Activated B cell treated with CpG ODN at 0.5 μM for 24 hours (primary cell): Measurements from ENCODE around the gene LIN52. TPM values are rescaled to one million over a fixed set of nuclear protein-coding genes. Genes with fewer than 3 reads are reported as not detected.

Experiments used
- ATAC-seq: fragments of 200-7000 bp; cut with Tn5 transposase; one replicate; pipeline ENCODE4 v1.10.0; 2021; ENCODE audit warnings: low read depth, mild to moderate bottlenecking, moderate library complexity
- CTCF ChIA-PET: fragments of 350-600 bp; sonication (Branson Sonifier 250); formaldehyde crosslinking; loops from one replicate; lab custom pipeline; 2021; ENCODE audit warnings: antibody characterized with exemption; lab: Charles Lee
- POLR2A ChIA-PET: fragments of 350-600 bp; sonication (Branson Sonifier 250); formaldehyde crosslinking; loops from one replicate; lab custom pipeline; 2021; ENCODE audit warnings: antibody characterized with exemption; lab: Charles Lee
- DNase-seq: peaks from one replicate; pipeline ENCODE4 v3.0.0; 2022
- H3K27ac Mint-ChIP-seq: one replicate; pipeline ENCODE4 v1.8.0; 2020; ENCODE audit warnings: mixed read lengths
- H3K27me3 Mint-ChIP-seq: one replicate; pipeline ENCODE4 v1.8.0; 2021; ENCODE audit warnings: mixed read lengths
- H3K36me3 Mint-ChIP-seq: one replicate; pipeline ENCODE4 v1.8.0; 2021; ENCODE audit warnings: low read depth, mixed read lengths
- H3K4me1 Mint-ChIP-seq: one replicate; pipeline ENCODE4 v1.8.0; 2021; ENCODE audit warnings: mixed read lengths
- H3K4me3 Mint-ChIP-seq: one replicate; pipeline ENCODE4 v1.8.0; 2020; ENCODE audit warnings: mild to moderate bottlenecking, mixed read lengths
- H3K9me3 Mint-ChIP-seq: one replicate; pipeline ENCODE4 v1.8.0; 2020; ENCODE audit warnings: mixed read lengths
- intact Hi-C: fragments of 100-400 bp; cut with micrococcal nuclease; formaldehyde crosslinking; loops from one replicate; pipeline ENCODE4 v1.15.1; 2024
- total RNA-seq: library from RNA; stranded (reverse); gene quantifications from 2 replicates; pipeline ENCODE4 v1.2.3, GENCODE V29; 2022
- TF ChIP-seq, protein P1 (sequence below): fragments of 200-600 bp; IDR thresholded peaks from one replicate; pipeline ENCODE4 v1.8.0; 2022; ENCODE audit warnings: antibody characterized with exemption, mild to moderate bottlenecking

The LIN52 gene
- total RNA-seq, 1 donor from 2014 or later = 12.4 TPM

DNA sequence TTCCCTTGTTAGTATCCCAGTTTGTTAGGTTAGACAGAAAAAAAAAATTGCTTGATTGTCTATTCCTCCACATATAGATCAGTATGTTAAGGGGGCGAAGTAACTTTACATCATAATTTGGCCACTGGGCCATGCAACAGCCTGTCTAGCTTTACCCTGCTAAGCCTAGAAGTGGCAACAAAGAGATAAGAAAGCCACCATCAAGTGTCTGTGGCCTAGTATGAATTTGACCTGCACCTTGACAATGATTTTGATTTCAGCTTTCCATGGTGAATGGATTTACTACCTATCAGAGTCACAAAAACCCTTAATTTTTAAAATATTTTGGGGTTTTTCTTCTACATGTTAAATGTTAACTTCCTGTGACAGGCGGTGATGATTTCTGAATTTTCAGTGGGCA is 63.9 kb downstream of the LIN52 start:
- no peaks in the 10 kb centered on the region for H3K4me1 Mint-ChIP-seq
- H3K27ac Mint-ChIP-seq = no peak overlapping the region
- H3K36me3 Mint-ChIP-seq = peaks cover 3% of the 10 kb centered on the region
- POLR2A ChIA-PET = no interaction called here
- CTCF ChIA-PET = no interaction called here
- TF ChIP-seq, protein P1, sequence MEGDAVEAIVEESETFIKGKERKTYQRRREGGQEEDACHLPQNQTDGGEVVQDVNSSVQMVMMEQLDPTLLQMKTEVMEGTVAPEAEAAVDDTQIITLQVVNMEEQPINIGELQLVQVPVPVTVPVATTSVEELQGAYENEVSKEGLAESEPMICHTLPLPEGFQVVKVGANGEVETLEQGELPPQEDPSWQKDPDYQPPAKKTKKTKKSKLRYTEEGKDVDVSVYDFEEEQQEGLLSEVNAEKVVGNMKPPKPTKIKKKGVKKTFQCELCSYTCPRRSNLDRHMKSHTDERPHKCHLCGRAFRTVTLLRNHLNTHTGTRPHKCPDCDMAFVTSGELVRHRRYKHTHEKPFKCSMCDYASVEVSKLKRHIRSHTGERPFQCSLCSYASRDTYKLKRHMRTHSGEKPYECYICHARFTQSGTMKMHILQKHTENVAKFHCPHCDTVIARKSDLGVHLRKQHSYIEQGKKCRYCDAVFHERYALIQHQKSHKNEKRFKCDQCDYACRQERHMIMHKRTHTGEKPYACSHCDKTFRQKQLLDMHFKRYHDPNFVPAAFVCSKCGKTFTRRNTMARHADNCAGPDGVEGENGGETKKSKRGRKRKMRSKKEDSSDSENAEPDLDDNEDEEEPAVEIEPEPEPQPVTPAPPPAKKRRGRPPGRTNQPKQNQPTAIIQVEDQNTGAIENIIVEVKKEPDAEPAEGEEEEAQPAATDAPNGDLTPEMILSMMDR = no peak
- ATAC-seq (no peak), DNase-seq (no peak)
- no peak overlapping the region for H3K4me3 Mint-ChIP-seq
- H3K9me3 Mint-ChIP-seq = no peaks in the 10 kb centered on the region
- no peaks in the 10 kb centered on the region for H3K27me3 Mint-ChIP-seq
- intact Hi-C loops = no loop called here

DNA sequence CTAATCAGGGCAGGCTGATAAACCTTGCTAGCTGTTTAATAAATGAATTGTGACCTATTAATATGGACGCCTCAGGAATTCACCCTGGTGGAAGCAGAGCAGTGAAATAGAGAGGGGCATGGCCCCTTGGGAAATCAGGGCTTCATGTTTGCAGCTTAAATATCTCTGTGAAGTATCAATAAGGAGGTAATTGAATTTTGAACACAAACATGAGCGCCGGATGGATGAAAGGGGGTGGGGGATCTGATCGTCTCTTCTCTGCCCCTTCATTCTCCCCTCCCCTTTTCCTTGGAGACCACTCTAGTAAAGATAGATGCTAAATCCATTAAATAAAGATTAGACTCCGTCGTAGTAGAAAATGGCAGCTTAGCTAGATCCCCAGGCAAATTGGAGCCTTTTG is 70.5 kb downstream of the LIN52 start:
- ATAC-seq (no peak), DNase-seq (no peak)
- peaks cover 7% of the 10 kb centered on the region for H3K36me3 Mint-ChIP-seq
- POLR2A ChIA-PET = no interaction called here
- intact Hi-C loops = no loop called here
- TF ChIP-seq, protein P1 = no peak
- CTCF ChIA-PET = no interaction called here
- H3K27me3 Mint-ChIP-seq = no peaks in the 10 kb centered on the region
- H3K4me1 Mint-ChIP-seq = no peaks in the 10 kb centered on the region
- H3K9me3 Mint-ChIP-seq = no peaks in the 10 kb centered on the region
- H3K27ac Mint-ChIP-seq = no peak overlapping the region
- H3K4me3 Mint-ChIP-seq = no peak overlapping the region

DNA sequence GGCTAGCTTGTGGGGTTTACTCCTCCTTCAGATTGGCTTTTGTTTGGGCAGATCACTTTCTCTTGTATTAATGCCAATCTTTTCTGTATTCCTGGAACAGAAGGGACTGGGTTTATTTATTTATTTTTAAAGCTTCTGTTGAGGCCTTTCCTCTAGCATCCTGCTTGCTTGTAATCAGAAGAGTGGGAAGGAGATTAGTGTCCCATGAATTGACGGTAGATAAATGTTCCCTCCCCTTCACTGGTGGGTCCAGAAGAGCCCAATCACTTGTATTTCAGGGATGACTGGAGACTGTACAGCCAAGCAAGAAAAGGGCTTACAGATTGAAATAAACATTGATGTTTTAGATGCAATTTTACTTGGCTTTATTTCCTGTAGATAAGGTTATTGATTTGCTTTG is 71.0 kb downstream of the LIN52 start:
- ATAC-seq (no peak), DNase-seq (no peak)
- CTCF ChIA-PET = no interaction called here
- peaks cover 7% of the 10 kb centered on the region for H3K36me3 Mint-ChIP-seq
- H3K4me1 Mint-ChIP-seq = no peaks in the 10 kb centered on the region
- no peaks in the 10 kb centered on the region for H3K27me3 Mint-ChIP-seq
- POLR2A ChIA-PET = no interaction called here
- no peak overlapping the region for H3K4me3 Mint-ChIP-seq
- TF ChIP-seq, protein P1 = no peak
- H3K9me3 Mint-ChIP-seq = no peaks in the 10 kb centered on the region
- no peak overlapping the region for H3K27ac Mint-ChIP-seq
- intact Hi-C loops = no loop called here

GRCh38 chr14:74160763-74161162 is 76.0 kb downstream of the LIN52 start:
- TF ChIP-seq, protein P1 = no peak
- CTCF ChIA-PET = no interaction called here
- peaks cover 13% of the 10 kb centered on the region for H3K36me3 Mint-ChIP-seq
- H3K27ac Mint-ChIP-seq = no peak overlapping the region
- no peaks in the 10 kb centered on the region for H3K27me3 Mint-ChIP-seq
- POLR2A ChIA-PET = no interaction called here
- H3K9me3 Mint-ChIP-seq = no peaks in the 10 kb centered on the region
- intact Hi-C loops = no loop called here
- ATAC-seq (no peak), DNase-seq (no peak)
- no peak overlapping the region for H3K4me3 Mint-ChIP-seq
- H3K4me1 Mint-ChIP-seq = no peaks in the 10 kb centered on the region

- no peak for DNase-seq
- intact Hi-C loops = no loop called here
- Mint-ChIP-seq H3K4me3 (no peak overlapping the region), H3K4me1 (no peaks in the 10 kb centered on the region), H3K36me3 (peaks cover 15% of the 10 kb centered on the region), H3K9me3 (no peaks in the 10 kb centered on the region), H3K27me3 (no peaks in the 10 kb centered on the region), H3K27ac (no peak overlapping the region)
- POLR2A ChIA-PET = no interaction called here
- no peak for ATAC-seq
- CTCF ChIA-PET = no interaction called here
- TF ChIP-seq, protein P1 = no peak
Measured at GRCh38 chr14:74161526-74162158, 76.9 kb downstream of the LIN52 start.
